Activated naive CD4-positive, alpha-beta T cell treated with anti-CD3 and anti-CD28 coated beads for 36 hours (primary cell): ENCODE measurements around the gene COPS6. TPM values are rescaled to one million over a fixed set of nuclear protein-coding genes. Genes with fewer than 3 reads are reported as not detected.
A peak's percentile ranks its signal among the peaks of the same experiment; 100 is the strongest.
"Not testable (repeated sequence)": the region's sequence is repeated elsewhere in the genome, so short reads cannot be mapped to it uniquely, and the experiment has no call there.

Experiments
- CTCF ChIA-PET: fragments of 350-600 bp; sonication (Branson Sonifier 250); formaldehyde crosslinking; loops from one replicate; lab custom pipeline; 2021; ENCODE audit warnings: antibody characterized with exemption; lab: Charles Lee
- DNase-seq: peaks from one replicate; pipeline ENCODE4 v3.0.0-alpha.2; 2020
- H3K27ac Mint-ChIP-seq: one replicate; pipeline ENCODE4 v1.8.0; 2021; ENCODE audit warnings: mild to moderate bottlenecking, mixed read lengths
- H3K27me3 Mint-ChIP-seq: one replicate; pipeline ENCODE4 v1.8.0; 2021; ENCODE audit warnings: low read depth, mixed read lengths
- H3K36me3 Mint-ChIP-seq: one replicate; pipeline ENCODE4 v1.8.0; 2021; ENCODE audit warnings: low read depth, mixed read lengths
- H3K4me1 Mint-ChIP-seq: one replicate; pipeline ENCODE4 v1.8.0; 2021; ENCODE audit warnings: low read depth, mixed read lengths
- H3K4me3 Mint-ChIP-seq: one replicate; pipeline ENCODE4 v1.8.0; 2021; ENCODE audit warnings: mild to moderate bottlenecking, moderate library complexity, mixed read lengths
- H3K9me3 Mint-ChIP-seq: one replicate; pipeline ENCODE4 v1.8.0; 2021; ENCODE audit warnings: mixed read lengths
- intact Hi-C: fragments of 100-400 bp; cut with micrococcal nuclease; formaldehyde crosslinking; loops from one replicate; pipeline ENCODE4 v1.15.1; 2023
- total RNA-seq, 2 experiments: library from RNA; stranded (reverse); gene quantifications; one replicate each; pipeline ENCODE4 v1.2.3, GENCODE V29; 2021

The COPS6 gene
- total RNA-seq, 2 experiments from 2014 or later = 97.1 to 97.8 TPM

DNA sequence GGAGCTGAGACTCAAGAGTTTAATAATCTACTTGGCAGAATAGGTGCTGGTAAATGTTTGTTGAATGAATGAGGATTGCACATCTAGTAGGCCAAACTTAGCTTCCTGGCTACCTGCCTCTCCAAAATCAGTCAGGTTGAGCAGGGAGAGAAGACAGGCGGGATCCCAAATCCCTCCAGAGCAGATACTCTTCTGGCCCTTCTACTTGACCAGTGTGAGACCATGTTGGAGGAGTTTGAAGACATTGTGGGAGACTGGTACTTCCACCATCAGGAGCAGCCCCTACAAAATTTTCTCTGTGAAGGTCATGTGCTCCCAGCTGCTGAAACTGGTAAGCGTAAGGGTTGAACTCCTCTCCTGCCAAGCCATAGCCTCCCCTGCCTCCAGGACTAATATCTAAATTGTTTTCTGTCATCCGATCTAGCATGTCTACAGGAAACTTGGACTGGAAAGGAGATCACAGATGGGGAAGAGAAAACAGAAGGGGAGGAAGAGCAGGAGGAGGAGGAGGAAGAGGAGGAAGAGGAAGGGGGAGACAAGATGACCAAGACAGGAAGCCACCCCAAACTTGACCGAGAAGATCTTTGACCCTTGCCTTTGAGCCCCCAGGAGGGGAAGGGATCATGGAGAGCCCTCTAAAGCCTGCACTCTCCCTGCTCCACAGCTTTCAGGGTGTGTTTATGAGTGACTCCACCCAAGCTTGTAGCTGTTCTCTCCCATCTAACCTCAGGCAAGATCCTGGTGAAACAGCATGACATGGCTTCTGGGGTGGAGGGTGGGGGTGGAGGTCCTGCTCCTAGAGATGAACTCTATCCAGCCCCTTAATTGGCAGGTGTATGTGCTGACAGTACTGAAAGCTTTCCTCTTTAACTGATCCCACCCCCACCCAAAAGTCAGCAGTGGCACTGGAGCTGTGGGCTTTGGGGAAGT lies 35.8 kb downstream of the COPS6 start:
- DNase-seq = no peak
- CTCF ChIA-PET = interaction anchor here (0.6 to 1.0 kb wide), 6 partner anchors 42 to 1023 kb away, joined by 3 to 4 read pairs (median 3); no protein-coding TSS in a partner anchor
- Mint-ChIP-seq H3K27me3 (no peaks in the 10 kb centered on the region), H3K9me3 (no peaks in the 10 kb centered on the region), H3K4me3 (peak overlapping the region; percentile 13), H3K4me1 (peaks cover 31% of the 10 kb centered on the region), H3K36me3 (peaks cover 13% of the 10 kb centered on the region), H3K27ac (peak overlapping the region; percentile 38)
- intact Hi-C loops = loop anchor here (5.0 kb wide), 1 partner anchor 717 kb away; the partner anchor contains the start of genes BUD31 and PDAP1

DNA sequence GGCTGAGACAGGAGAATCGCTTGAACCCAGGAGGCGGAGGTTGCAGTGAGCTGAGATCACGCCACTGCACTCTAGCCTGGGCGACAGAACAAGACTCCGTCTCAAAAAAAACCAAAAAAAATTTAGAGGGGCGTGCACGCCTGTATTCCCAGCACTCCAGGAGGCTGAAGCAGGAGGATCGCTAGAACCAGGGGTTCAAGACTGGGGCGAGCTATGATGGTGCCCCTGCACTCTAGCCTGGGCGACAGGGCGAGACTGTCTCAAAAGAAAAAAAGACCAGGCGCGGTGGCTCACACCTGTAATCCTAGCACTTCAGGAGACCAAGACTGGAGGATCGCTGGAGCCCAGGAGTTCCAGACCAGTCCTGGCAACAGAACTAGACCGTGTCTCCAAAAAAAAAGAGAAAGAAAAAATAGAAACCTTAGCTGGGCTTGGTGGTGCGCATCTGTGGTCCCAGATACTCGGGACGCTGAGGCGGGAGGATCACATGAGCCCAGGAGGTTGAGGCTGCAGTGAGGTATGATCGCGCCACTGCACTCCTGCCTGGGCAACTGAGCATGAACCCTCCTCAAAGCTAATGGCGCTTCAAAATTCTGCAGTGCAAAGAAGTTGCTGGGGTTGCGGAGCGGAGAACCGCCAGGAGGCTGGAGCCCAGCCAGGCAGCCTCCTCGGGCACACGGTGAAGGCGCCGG lies 37.6 kb downstream of the COPS6 start:
- H3K9me3 Mint-ChIP-seq = no peaks in the 10 kb centered on the region
- no peak for DNase-seq
- peaks cover 13% of the 10 kb centered on the region for H3K36me3 Mint-ChIP-seq
- CTCF ChIA-PET = interaction anchor here (0.7 to 1.0 kb wide), 5 partner anchors 23 to 261 kb away, joined by 3 to 4 read pairs (median 3); partner anchors contain the start of gene LAMTOR4
- H3K4me3 Mint-ChIP-seq = peak overlapping the region; percentile 100
- no peaks in the 10 kb centered on the region for H3K27me3 Mint-ChIP-seq
- H3K4me1 Mint-ChIP-seq = peaks cover 27% of the 10 kb centered on the region
- peak overlapping the region; percentile 99 for H3K27ac Mint-ChIP-seq
- intact Hi-C loops = loop anchor here (1.0 to 5.0 kb wide), 5 partner anchors 25 to 719 kb away; partner anchors contain the start of genes AP4M1, BUD31, MCM7 and PDAP1

DNA sequence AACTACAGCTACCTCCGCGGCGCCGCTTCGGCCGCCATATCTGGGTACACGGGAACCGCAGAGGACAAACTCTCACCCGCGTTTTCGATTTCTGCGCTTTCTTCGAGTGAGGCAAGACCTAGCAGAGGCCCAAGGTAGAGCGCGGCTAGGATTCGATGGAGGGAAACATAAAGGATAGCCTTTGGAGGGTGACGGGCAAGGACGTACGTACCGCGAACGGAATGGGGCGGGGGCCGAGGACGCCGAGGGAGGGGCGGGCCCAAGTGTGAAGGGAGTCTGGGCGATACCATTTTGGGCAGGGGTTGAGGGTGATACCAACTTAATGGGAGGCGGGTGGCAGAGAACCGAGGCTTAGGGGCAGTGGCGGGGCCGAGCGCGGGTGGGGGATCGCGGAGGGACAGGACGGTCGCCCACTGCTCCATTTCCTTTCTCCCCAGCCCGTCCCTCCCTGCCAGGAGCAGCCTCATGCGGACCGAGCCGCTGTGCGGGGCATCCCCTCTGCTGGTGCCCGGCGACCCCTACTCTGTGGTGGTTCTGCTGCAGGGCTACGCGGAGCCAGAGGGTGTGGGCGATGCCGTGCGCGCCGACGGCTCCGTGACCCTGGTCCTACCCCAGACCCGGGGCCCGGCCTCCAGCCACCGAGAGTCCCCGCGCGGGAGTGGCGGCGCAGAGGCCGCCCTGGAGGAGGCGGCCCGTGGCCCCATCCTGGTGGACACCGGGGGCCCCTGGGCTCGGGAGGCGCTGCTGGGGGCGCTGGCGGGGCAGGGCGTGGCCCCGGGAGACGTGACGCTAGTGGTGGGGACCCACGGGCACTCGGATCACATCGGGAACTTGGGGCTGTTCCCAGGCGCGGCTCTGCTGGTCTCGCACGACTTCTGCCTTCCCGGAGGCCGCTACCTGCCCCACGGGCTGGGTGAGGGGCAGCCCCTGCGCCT lies 38.4 kb downstream of the COPS6 start, which contains the start of gene MBLAC1:
Gene MBLAC1 (plus strand): TSS at position 37 of the 935 bp plus-strand sequence. CDS start 429 bp downstream, at position 466.
- intact Hi-C loops = loop anchor here (1.0 to 5.0 kb wide), 6 partner anchors 8 to 720 kb away; partner anchors contain the start of genes AP4M1, BUD31, CNPY4 and MCM7
- CTCF ChIA-PET = interaction anchor here (0.8 to 1.4 kb wide), 4 partner anchors 22 to 218 kb away, joined by 3 to 4 read pairs (median 4); partner anchors contain the start of genes AP4M1, LAMTOR4 and MCM7
- Mint-ChIP-seq H3K36me3 (peaks cover 13% of the 10 kb centered on the region), H3K4me1 (peaks cover 30% of the 10 kb centered on the region), H3K27me3 (no peaks in the 10 kb centered on the region), H3K27ac (peak within 1 kb of the TSS; percentile 99), H3K9me3 (no peaks in the 10 kb centered on the region), H3K4me3 (peak within 1 kb of the TSS; percentile 100)
- peak; percentile 94 for DNase-seq

DNA sequence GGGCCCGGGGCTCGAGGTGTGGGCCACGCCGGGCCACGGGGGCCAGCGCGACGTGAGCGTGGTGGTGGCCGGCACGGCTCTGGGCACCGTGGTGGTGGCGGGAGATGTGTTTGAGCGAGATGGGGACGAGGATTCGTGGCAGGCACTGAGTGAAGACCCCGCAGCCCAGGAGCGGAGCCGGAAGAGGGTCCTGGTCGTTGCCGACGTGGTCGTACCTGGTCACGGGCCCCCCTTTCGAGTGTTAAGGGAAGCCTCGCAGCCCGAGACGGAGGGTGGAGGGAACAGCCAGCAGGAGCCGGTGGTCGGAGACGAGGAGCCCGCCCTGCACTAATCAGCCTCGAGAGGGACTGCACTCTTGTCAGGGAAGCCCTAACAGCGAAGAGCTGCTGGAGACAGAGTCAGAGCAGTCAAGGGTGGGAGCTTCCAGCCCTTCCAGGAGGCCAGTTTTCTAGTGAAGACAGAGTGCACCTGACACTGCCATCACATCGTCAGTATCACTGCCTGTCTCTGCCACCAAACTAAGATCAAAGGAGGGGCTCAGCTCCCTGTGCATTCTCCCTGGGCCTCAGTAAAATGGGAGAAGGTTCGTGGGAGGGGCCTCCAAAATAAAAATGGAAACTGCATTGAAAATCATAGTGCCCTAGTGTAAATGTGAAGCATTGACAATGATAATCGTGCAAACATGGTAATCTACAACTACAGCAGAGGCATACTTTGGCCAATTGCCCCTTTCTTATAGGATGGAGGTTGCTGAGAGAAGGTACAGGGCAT lies 39.3 kb downstream of the COPS6 start:
- intact Hi-C loops = loop anchor here (1.0 to 5.0 kb wide), 4 partner anchors 9 to 721 kb away; partner anchors contain the start of genes BUD31, CNPY4, PDAP1 and TAF6
- Mint-ChIP-seq H3K27me3 (no peaks in the 10 kb centered on the region), H3K4me3 (peak overlapping the region; percentile 100), H3K27ac (peak overlapping the region; percentile 66), H3K4me1 (peaks cover 34% of the 10 kb centered on the region), H3K9me3 (no peaks in the 10 kb centered on the region), H3K36me3 (peaks cover 9% of the 10 kb centered on the region)
- DNase-seq = peak; percentile 28
- CTCF ChIA-PET = interaction anchor here (0.6 to 6.3 kb wide), 6 partner anchors 11 to 424 kb away, joined by 3 to 60 read pairs (median 4); partner anchors contain the start of genes AP4M1 and MCM7

DNA sequence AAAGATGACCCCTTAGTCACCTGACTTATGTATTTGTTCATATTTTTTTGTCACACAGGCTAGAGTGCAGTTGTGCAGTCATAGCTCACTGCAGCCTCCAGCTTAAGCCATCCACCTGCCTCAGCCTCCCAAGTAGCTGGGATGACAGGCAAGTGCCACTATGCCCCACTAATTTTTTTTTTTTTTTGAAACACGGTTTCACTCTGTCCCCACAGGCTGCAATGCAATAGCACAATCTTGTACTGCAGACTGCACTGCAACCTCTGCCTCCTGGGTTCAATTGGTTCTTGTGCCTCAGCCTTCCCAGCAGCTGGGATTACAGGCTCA lies 39.8 kb downstream of the COPS6 start:
- H3K27ac Mint-ChIP-seq = no peak overlapping the region
- H3K36me3 Mint-ChIP-seq = peaks cover 9% of the 10 kb centered on the region
- no peak for DNase-seq
- H3K4me3 Mint-ChIP-seq = peak overlapping the region; percentile 100
- CTCF ChIA-PET = interaction anchor here (0.6 to 6.3 kb wide), 7 partner anchors 11 to 423 kb away, joined by 3 to 60 read pairs (median 4); partner anchors contain the start of genes AP4M1 and MCM7
- no peaks in the 10 kb centered on the region for H3K27me3 Mint-ChIP-seq
- H3K4me1 Mint-ChIP-seq = peaks cover 34% of the 10 kb centered on the region
- intact Hi-C loops = loop anchor here (5.0 kb wide), 1 partner anchor 721 kb away; the partner anchor contains the start of genes BUD31 and PDAP1
- no peaks in the 10 kb centered on the region for H3K9me3 Mint-ChIP-seq

DNA sequence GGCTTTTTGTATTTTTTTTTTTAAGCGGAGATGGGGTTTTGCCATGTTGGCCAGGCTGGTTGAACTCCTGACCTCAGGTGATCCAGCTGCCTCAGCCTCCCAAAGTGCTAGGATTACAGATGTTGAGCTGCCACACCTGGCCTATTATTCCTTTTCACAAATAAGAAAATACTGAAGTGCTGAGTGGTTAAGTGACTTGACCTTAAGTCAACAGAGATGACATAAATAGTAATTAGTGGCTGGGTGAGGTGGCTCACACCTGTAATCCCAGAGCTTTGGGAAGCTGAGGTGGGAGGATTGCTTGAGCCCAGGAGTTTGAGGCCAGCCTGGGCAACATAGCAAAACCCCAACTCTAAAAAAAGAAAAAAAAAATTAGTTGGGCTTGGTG lies 41.4 kb downstream of the COPS6 start:
- intact Hi-C loops = loop anchor here (2.0 to 5.0 kb wide), 2 partner anchors 212 to 217 kb away; no protein-coding TSS in a partner anchor
- H3K4me1 Mint-ChIP-seq = peaks cover 25% of the 10 kb centered on the region
- not testable (repeated sequence) for H3K4me3 Mint-ChIP-seq, DNase-seq, H3K27me3 Mint-ChIP-seq, H3K9me3 Mint-ChIP-seq, H3K27ac Mint-ChIP-seq, H3K36me3 Mint-ChIP-seq
- CTCF ChIA-PET = interaction anchor here (0.6 to 6.3 kb wide), 17 partner anchors 9 to 277 kb away, joined by 3 to 60 read pairs (median 4); partner anchors contain the start of gene LAMTOR4

DNA sequence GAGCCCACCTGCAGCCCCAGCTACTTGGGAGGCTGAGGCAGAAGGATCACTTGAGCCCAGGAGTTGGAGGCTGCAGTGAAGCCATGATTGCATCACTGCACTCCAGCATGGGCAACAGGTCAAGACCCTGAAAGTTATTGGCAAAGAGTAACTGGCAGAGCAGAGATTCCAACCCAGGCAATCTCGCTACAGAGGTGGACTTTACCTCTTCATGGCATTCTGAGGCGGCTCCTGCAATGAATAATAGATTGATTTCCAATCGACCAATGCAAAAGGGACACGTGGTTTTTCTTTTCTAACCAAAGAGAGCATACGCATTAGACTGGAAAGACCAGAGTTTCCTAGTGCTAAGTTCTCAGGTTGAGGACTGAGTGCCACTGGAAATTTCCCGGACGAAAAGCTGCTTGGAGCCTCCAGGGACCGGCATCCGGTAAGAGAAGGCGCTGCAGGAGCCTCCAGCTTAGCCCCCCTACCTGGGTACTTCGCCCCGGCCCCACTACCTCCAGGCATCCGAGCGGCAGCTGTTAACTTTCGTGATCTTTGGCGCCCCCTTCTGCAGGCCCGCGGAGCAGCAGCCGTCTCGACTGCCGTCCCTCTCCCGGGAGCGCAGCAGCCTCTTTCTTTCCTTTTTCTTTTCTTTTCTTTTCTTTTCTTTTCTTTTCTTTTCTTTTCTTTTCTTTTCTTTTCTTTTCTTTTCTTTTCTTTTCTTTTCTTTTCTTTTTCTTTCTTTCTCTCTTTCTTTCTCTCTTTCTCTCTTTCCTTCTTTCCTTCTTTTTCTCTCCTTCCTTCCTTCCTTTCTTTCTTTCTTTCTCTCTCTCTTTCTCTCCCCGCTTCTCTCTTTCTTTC lies 42.1 kb downstream of the COPS6 start:
- Mint-ChIP-seq H3K27ac (no peak overlapping the region), H3K4me3 (peak overlapping the region; percentile 15), H3K9me3 (no peaks in the 10 kb centered on the region), H3K4me1 (peaks cover 20% of the 10 kb centered on the region), H3K27me3 (no peaks in the 10 kb centered on the region), H3K36me3 (no peaks in the 10 kb centered on the region)
- intact Hi-C loops = loop anchor here (1.0 to 5.0 kb wide), 5 partner anchors 49 to 218 kb away; no protein-coding TSS in a partner anchor
- peak; percentile 94 for DNase-seq
- CTCF ChIA-PET = interaction anchor here (0.6 to 6.3 kb wide), 20 partner anchors 9 to 276 kb away, joined by 3 to 60 read pairs (median 5); partner anchors contain the start of gene LAMTOR4

DNA sequence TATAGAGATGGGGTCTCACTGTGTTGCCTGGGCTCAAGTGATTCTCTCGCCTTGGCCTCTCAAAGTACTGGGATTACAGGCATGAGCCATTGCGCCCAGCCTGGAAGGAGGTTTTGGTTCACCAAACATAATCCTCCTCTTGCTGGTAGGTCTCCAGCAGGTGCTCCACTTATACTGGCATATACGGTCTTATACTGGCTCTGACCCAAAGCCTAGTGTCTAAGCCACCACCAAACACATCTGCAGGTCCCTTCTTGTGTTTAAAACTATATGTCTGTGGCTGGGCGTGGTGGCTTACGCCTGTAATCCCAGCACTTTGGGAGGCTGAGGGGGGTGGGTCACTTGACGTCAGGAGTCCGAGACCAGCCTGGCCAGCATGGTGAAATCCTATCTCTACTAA lies 43.4 kb downstream of the COPS6 start:
- H3K9me3 Mint-ChIP-seq = no peaks in the 10 kb centered on the region
- no peaks in the 10 kb centered on the region for H3K27me3 Mint-ChIP-seq
- H3K36me3 Mint-ChIP-seq = no peaks in the 10 kb centered on the region
- no peak overlapping the region for H3K4me3 Mint-ChIP-seq
- CTCF ChIA-PET = interaction anchor here (0.6 to 6.3 kb wide), 26 partner anchors 10 to 1220 kb away, joined by 3 to 60 read pairs (median 5); partner anchors contain the start of genes AP4M1, LAMTOR4, MCM7 and PVRIG
- DNase-seq = no peak
- intact Hi-C loops = loop anchor here (1.0 to 5.0 kb wide), 4 partner anchors 89 to 275 kb away; no protein-coding TSS in a partner anchor
- H3K27ac Mint-ChIP-seq = no peak overlapping the region
- peaks cover 20% of the 10 kb centered on the region for H3K4me1 Mint-ChIP-seq

DNA sequence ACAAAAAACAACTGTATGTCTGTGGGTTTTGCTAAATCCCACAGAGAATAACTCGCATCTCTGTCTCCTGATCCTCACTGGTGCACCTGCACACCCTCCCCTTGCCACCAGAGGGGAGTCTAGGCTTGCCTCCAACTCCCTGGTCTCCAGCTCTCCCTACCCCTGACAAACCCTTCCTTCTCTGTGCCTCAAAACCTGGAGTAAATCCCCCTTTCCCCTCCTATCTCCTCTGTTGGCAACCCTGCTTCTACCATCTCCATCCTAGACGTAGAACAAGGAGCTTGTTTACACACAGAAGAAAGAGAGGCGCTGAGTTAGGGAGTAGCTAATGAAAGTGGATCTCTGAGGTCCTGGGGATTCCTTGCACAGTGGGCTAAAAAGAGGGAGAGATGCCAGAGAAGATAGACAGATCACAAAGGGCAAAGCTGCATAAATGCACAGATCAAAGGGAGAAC lies 44.0 kb downstream of the COPS6 start:
- H3K4me1 Mint-ChIP-seq = peaks cover 21% of the 10 kb centered on the region
- H3K27ac Mint-ChIP-seq = no peak overlapping the region
- peak; percentile 82 for DNase-seq
- H3K9me3 Mint-ChIP-seq = no peaks in the 10 kb centered on the region
- no peaks in the 10 kb centered on the region for H3K36me3 Mint-ChIP-seq
- H3K27me3 Mint-ChIP-seq = no peaks in the 10 kb centered on the region
- CTCF ChIA-PET = interaction anchor here (0.5 to 6.3 kb wide), 32 partner anchors 9 to 318 kb away, joined by 3 to 60 read pairs (median 4); partner anchors contain the start of genes AP4M1, LAMTOR4, MCM7 and PVRIG
- H3K4me3 Mint-ChIP-seq = no peak overlapping the region
- intact Hi-C loops = loop anchor here (1.0 to 5.0 kb wide), 4 partner anchors 89 to 275 kb away; no protein-coding TSS in a partner anchor
